Neural progenitor cell (in vitro differentiated cells): Measurements from ENCODE around the gene PHTF1. TPM values are rescaled to one million over a fixed set of nuclear protein-coding genes. Genes with fewer than 3 reads are reported as not detected.

Experiments used
- DNase-seq: peaks from one replicate; pipeline ENCODE4 v3.0.0-alpha.2; 2016; ENCODE audit warnings: low spot score
- H2AFZ ChIP-seq: fragments of 200-600 bp; sonication (generic); replicated peaks from 2 replicates; pipeline ENCODE4 v1.6.1; 2016; ENCODE audit warnings: antibody characterized with exemption
- H3F3A ChIP-seq: fragments of 200-600 bp; sonication (generic); 2 replicates; pipeline ENCODE4 v1.6.1; 2016; ENCODE audit warnings: antibody characterized with exemption, low read depth
- H3K27ac ChIP-seq: fragments of 200-600 bp; sonication (generic); 2 replicates; pipeline ENCODE4 v1.5.1; 2016; ENCODE audit warnings: mild to moderate bottlenecking
- H3K27me3 ChIP-seq: fragments of 200-600 bp; sonication (generic); 2 replicates; pipeline ENCODE4 v1.6.1; 2016; ENCODE audit warnings: mild to moderate bottlenecking, moderate library complexity
- H3K36me3 ChIP-seq: fragments of 200-600 bp; sonication (generic); 2 replicates; pipeline ENCODE4 v1.5.1; 2016
- H3K4me1 ChIP-seq: fragments of 200-600 bp; sonication (generic); 2 replicates; pipeline ENCODE4 v1.6.1; 2016; ENCODE audit warnings: mixed run types
- H3K4me2 ChIP-seq: fragments of 200-600 bp; sonication (generic); 2 replicates; pipeline ENCODE4 v1.6.1; 2016
- H3K4me3 ChIP-seq: fragments of 200-600 bp; sonication (generic); 2 replicates; pipeline ENCODE4 v1.5.1; 2016
- H3K79me2 ChIP-seq: fragments of 200-600 bp; sonication (generic); 2 replicates; pipeline ENCODE4 v1.6.1; 2016; ENCODE audit warnings: low read depth
- H3K9ac ChIP-seq: fragments of 200-600 bp; sonication (generic); 2 replicates; pipeline ENCODE4 v1.6.1; 2016
- H3K9me3 ChIP-seq: fragments of 200-600 bp; sonication (generic); 2 replicates; pipeline ENCODE4 v1.5.1; 2016; ENCODE audit warnings: low read depth
- H4K20me1 ChIP-seq: fragments of 200-600 bp; sonication (generic); 2 replicates; pipeline ENCODE4 v1.6.1; 2016; ENCODE audit warnings: low read depth
- H3K27ac Mint-ChIP-seq: 3 replicates; pipeline ENCODE4 v1.8.0; 2021; ENCODE audit warnings: mixed read lengths
- H3K27me3 Mint-ChIP-seq: 2 replicates; pipeline ENCODE4 v1.8.0; 2022; ENCODE audit warnings: low read depth, mild to moderate bottlenecking, inconsistent platforms, moderate library complexity, mixed read lengths; ENCODE audit not compliant: insufficient read depth
- H3K36me3 Mint-ChIP-seq: 3 replicates; pipeline ENCODE4 v1.8.0; 2021; ENCODE audit warnings: mixed read lengths
- H3K4me1 Mint-ChIP-seq: 3 replicates; pipeline ENCODE4 v1.8.0; 2021; ENCODE audit warnings: mixed read lengths
- H3K4me3 Mint-ChIP-seq: 3 replicates; pipeline ENCODE4 v1.8.0; 2021; ENCODE audit warnings: mild to moderate bottlenecking, moderate library complexity, mixed read lengths
- H3K9me3 Mint-ChIP-seq: 3 replicates; pipeline ENCODE4 v1.8.0; 2020; ENCODE audit warnings: mixed read lengths
- EZH2 ChIP-seq: fragments of 200-600 bp; sonication (generic); IDR thresholded peaks from 2 replicates; pipeline ENCODE4 v1.6.1; 2017; ENCODE audit warnings: antibody characterized with exemption, mild to moderate bottlenecking, moderate library complexity
- EZH2phosphoT487 ChIP-seq: fragments of 200-600 bp; sonication (generic); IDR thresholded peaks from 2 replicates; pipeline ENCODE4 v1.6.1; 2017; ENCODE audit warnings: antibody characterized with exemption
- total RNA-seq: library from RNA; depleted of rRNA; stranded (reverse); fragments of >200 nt; gene quantifications from 2 replicates; pipeline ENCODE4 v1.2.3, GENCODE V29; 2015; ENCODE audit warnings: low replicate concordance
- TF ChIP-seq, protein P1 (sequence below): fragments of 200-600 bp; sonication (generic); IDR thresholded peaks from 2 replicates; pipeline ENCODE4 v1.5.1; 2017; ENCODE audit warnings: antibody characterized with exemption, mild to moderate bottlenecking

Gene PHTF1
- total RNA-seq, 1 donor from 2014 or later: 76.8 TPM

DNA sequence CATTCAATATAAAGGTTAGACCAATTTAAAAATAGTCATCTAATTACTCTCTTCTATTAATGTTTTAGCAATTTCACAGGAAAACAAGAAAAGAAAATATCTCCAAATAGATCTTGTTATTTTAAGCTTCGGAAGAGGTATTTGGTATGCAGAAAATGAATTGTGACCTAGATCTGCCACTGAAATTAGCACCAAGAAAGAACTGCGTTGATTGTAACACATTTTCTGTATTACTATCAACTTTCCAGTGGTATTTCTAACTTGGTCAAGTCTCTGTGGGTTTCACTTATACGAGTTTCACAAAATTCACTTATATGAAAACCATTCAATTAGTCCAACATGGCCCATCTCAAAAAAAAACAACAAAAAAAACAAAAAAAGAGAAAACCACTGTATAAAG, 41.2 kb upstream of the PHTF1 start:
- Histone ChIP-seq H3F3A (no peaks in the 10 kb centered on the region), H3K27ac (no peak overlapping the region), H3K4me3 (no peak overlapping the region), H2AFZ (no peak overlapping the region), H3K4me1 (peaks cover 5% of the 10 kb centered on the region), H3K9ac (no peak overlapping the region), H3K27me3 (no peaks in the 10 kb centered on the region), H4K20me1 (peaks cover 75% of the 10 kb centered on the region), H3K4me2 (no peak overlapping the region), H3K36me3 (peaks cover 9% of the 10 kb centered on the region), H3K79me2 (peaks cover 80% of the 10 kb centered on the region), H3K9me3 (no peaks in the 10 kb centered on the region)
- peaks cover 45% of the 10 kb centered on the region for H3K36me3 Mint-ChIP-seq
- no peak overlapping the region for H3K27ac Mint-ChIP-seq
- peaks cover 15% of the 10 kb centered on the region for H3K9me3 Mint-ChIP-seq
- H3K4me3 Mint-ChIP-seq: no peak overlapping the region
- TF ChIP-seq, protein P1, sequence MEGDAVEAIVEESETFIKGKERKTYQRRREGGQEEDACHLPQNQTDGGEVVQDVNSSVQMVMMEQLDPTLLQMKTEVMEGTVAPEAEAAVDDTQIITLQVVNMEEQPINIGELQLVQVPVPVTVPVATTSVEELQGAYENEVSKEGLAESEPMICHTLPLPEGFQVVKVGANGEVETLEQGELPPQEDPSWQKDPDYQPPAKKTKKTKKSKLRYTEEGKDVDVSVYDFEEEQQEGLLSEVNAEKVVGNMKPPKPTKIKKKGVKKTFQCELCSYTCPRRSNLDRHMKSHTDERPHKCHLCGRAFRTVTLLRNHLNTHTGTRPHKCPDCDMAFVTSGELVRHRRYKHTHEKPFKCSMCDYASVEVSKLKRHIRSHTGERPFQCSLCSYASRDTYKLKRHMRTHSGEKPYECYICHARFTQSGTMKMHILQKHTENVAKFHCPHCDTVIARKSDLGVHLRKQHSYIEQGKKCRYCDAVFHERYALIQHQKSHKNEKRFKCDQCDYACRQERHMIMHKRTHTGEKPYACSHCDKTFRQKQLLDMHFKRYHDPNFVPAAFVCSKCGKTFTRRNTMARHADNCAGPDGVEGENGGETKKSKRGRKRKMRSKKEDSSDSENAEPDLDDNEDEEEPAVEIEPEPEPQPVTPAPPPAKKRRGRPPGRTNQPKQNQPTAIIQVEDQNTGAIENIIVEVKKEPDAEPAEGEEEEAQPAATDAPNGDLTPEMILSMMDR: no peak
- TF ChIP-seq EZH2phosphoT487: no peak
- H3K4me1 Mint-ChIP-seq: no peaks in the 10 kb centered on the region
- peaks cover under 1% of the 10 kb centered on the region for H3K27me3 Mint-ChIP-seq
- DNase-seq: no peak

GRCh38 chr1:113797472-113797871, 38.2 kb upstream of the PHTF1 start:
- Histone ChIP-seq H3F3A (no peaks in the 10 kb centered on the region), H3K9ac (no peak overlapping the region), H3K36me3 (peaks cover 9% of the 10 kb centered on the region), H3K4me2 (no peak overlapping the region), H3K4me3 (no peak overlapping the region), H4K20me1 (peaks cover 53% of the 10 kb centered on the region), H3K79me2 (peaks cover 78% of the 10 kb centered on the region), H2AFZ (no peak overlapping the region), H3K27ac (peak overlapping the region; percentile 26), H3K9me3 (no peaks in the 10 kb centered on the region), H3K27me3 (no peaks in the 10 kb centered on the region), H3K4me1 (no peaks in the 10 kb centered on the region)
- Mint-ChIP-seq H3K27me3 (no peaks in the 10 kb centered on the region), H3K36me3 (peaks cover 45% of the 10 kb centered on the region), H3K27ac (no peak overlapping the region), H3K9me3 (peaks cover 2% of the 10 kb centered on the region), H3K4me1 (no peaks in the 10 kb centered on the region), H3K4me3 (no peak overlapping the region)
- no peak for DNase-seq
- TF ChIP-seq EZH2phosphoT487 (no peak), EZH2 (no peak)
- TF ChIP-seq, protein P1: no peak

DNA sequence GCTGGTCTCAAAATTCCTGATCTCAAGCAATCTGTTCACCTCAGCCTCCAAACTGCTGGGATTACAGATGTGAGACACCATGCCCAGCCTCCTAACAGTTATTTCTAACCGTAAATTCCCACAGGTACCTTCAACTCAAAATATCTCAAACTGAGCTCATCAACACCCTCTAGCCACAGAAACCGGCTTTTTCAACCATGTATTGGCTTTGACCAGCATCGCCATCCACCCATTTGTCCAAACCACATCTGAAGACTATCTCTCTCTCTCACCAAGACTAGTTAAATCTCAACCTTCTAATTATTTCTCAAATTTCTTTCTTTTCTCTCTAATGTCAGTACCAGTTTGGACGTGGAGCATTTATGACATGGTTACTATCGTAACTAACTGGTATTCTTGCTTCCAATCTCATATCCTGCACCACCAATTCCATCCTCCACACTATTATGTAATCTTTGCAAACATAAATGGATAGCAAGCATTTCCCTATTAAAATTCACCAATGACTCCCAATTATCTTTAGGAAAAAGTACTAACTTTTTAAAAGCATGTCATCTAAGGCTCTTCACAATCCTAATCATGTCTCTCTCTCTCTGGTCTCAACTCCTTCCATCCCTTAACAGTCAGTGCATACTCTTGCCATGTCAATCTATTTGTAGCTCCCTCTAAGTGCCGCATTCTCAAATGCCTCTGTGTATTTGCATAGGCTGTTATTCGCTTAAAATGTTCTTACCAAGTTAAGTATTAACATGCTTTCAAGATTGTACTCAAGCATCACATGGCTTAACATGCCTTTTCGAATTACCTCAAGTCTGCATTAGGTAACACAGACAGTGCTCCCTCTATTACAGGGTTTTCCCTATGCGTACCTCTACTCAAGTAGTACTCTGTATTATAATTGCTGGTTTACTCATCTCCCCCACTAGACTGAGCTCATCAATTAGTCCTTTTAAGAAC, 34.9 kb upstream of the PHTF1 start:
- DNase-seq: no peak
- H3K9me3 ChIP-seq: no peaks in the 10 kb centered on the region
- H3K4me3 ChIP-seq: no peak overlapping the region
- no peaks in the 10 kb centered on the region for H3K4me1 Mint-ChIP-seq
- no peaks in the 10 kb centered on the region for H3K27me3 Mint-ChIP-seq
- H3K9ac ChIP-seq: no peak overlapping the region
- no peak for TF ChIP-seq EZH2
- TF ChIP-seq, protein P1: no peak
- H3K36me3 Mint-ChIP-seq: peaks cover 57% of the 10 kb centered on the region
- H3K36me3 ChIP-seq: peaks cover 18% of the 10 kb centered on the region
- H4K20me1 ChIP-seq: peaks cover 33% of the 10 kb centered on the region
- no peaks in the 10 kb centered on the region for H3K4me1 ChIP-seq
- peaks cover 68% of the 10 kb centered on the region for H3K79me2 ChIP-seq
- no peaks in the 10 kb centered on the region for H3K27me3 ChIP-seq
- no peaks in the 10 kb centered on the region for H3F3A ChIP-seq
- no peak overlapping the region for H2AFZ ChIP-seq
- no peak overlapping the region for H3K4me2 ChIP-seq
- H3K27ac ChIP-seq: no peak overlapping the region
- H3K9me3 Mint-ChIP-seq: no peaks in the 10 kb centered on the region
- no peak overlapping the region for H3K27ac Mint-ChIP-seq
- H3K4me3 Mint-ChIP-seq: no peak overlapping the region
